GM21423 (cell line): Measurements from ENCODE around the gene TSTD1.
A peak's percentile ranks its signal among the peaks of the same experiment; 100 is the strongest.

Experiments
- ATAC-seq: cut with Tn5 transposase; IDR thresholded peaks from one replicate; pipeline ENCODE4 v1.9.1; 2021; ENCODE audit warnings: mild to moderate bottlenecking, moderate library complexity; ENCODE audit not compliant: unreplicated experiment

The TSTD1 gene, protein sequence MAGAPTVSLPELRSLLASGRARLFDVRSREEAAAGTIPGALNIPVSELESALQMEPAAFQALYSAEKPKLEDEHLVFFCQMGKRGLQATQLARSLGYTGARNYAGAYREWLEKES

DNA sequence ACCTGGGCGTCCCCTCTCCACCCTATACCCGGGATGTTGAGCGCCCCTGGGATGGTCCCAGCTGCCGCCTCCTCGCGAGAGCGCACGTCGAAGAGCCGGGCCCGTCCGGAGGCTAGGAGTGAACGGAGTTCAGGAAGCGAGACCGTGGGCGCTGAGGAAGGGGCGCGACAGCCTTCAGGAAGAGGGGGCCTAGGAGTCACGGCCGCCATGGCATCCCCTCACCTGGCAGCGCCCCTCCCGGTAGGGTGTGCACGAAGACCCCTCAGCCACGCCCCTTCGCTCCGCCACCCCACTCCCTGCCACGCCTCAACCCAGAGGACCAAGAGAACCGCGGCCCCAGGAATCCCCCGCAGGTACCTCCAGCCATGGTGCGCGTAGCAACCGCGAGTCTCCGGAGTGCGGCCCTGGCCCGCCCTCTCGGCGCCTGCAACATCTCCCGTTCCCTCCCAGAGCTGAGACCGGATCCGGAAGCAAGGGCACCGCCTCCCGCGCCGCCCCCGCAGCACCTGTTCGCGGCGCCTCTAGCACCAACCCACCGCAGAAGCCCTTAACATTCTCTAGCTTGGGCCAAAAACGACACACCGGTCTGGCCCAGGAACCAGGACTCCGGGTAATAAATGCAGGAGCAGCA lies at the start of gene TSTD1:
Gene TSTD1 (minus strand): TSS at position 442 of the 631 bp plus-strand sequence. CDS start 75 bp downstream, at position 367.
- ATAC-seq: peak; percentile 88

DNA sequence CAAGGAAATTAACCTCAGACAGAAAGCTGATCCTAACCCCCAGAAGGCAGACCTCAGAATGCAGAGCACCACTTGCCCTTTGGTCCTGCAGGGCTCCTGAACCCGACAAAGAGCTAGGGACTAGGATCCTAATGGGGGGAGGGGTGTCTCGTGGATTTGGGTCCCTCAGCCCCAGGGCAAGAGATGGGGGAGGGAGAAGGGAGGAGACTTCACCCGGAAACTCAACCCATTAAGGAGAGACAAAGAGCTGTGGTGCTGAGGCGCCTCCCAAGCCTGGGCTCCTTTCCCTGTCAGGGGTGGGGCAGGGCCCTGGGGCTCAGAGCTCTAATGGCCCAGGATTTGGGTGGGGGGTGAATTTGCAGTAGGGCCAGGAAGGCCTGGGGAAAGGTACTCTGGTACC lies 47.7 kb upstream of the TSTD1 start:
- ATAC-seq: no peak

DNA sequence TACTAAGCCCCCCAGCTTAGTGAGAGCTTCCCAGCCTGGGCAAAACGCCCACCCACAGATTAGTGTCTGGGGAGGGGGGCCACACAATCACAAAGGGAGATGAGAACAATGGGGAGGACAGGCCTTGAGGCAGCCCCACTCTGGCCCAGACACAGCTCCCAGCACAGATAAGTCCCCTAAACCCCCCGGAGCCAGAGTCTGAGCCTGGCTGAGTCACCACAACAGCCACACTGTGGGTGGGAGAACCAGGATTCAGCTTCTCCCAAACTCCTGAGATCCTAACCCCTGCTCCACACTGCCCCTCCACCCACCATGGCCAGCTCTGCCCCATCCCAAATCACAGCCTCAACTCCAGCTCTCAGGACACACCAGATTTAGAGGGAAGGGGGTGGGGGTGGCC lies 46.4 kb upstream of the TSTD1 start:
- no peak for ATAC-seq

DNA sequence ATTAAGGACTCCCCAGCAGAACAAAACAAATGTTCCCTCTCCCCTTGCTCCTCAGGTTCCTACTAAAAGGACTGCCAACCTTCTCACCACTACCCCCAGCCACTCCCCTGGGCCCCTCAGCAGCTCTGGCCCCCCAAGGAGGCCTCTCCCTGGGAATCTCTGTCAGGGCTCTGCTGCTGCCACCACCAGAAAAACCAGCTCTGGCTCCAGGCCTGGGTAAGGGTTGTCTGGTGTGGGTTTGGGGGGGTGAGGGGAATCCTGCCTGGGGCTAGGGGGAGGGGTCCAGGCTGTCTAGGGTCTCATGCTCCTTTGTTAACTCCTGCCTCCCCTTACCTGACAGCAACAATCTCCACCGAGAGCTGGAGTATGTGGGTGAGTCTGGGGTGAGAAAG lies 45.8 kb upstream of the TSTD1 start:
- no peak for ATAC-seq

DNA sequence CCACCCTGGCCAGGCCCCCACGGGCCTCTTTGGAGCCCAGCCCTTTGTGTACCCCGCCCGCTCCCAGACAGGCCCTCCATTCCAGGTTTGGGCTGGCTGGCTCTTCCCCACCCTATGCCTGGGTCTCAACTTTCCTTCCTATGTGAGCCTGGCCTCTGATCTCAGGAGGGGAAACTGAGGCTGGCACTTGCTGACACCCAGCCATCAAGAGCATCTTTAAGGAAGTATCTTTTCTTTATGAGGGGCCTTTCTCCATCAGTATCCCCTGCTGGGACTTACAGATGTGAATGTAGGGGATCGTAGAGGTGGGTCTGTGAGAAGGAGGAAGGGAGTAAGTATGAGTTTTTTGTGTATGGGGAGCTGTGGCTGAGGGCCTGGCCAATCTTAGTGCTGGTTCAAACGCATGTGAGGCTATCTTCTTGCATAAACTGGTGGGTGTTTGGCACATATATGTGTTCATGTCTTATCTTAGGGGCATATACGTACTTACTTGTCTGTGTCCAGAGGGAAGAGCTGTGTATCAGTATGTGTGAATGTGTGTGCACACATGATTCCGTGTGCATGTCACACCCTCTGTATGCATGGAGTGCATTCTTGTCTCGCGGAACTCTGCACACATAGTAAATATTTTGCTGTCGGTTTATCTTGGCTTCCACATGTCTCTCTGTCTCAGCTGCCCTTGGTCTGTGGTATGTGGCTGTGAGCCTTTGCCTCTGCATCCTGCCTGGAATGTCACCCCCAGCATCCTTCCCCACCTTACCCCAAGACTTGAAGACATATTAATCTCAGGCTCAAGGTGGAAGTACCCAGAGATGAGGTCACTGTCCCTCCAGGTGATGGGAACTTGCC lies 45.2 kb upstream of the TSTD1 start:
- ATAC-seq: no peak

DNA sequence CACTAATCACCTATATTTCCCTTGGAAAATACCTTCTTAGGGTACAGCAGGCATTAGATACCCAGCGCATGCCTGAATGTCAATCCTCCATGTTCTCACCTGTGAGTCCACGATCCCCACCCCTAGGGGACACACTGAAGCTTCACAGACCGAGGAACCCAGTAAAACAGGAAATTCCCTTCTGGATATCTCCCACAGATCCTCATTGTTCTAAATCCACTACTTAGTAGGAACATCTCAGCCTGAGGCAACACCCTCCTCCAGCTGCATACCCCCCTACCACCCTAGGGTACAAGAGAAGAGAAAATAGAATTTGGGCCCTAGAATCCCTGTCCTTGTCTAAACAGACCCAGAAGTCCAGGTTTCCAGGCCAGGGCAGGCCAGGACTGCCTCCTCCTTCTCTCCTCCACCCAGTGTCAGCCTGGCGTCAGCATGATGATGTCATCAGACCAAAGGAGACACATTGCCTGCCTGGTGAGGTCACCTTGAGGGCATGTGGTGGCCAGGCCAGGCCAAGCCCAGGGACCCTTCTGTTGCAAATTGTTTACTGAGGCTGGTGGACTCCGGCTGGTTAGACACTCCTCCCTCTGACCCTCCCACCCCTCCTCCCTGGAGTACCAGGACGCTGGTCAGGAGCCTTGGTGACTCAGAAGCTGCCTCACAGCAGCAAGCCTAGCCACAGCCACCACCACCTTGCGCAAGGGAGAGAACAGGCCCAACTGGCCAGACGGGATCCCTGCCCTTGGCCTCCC lies 44.4 kb upstream of the TSTD1 start:
- ATAC-seq: no peak

DNA sequence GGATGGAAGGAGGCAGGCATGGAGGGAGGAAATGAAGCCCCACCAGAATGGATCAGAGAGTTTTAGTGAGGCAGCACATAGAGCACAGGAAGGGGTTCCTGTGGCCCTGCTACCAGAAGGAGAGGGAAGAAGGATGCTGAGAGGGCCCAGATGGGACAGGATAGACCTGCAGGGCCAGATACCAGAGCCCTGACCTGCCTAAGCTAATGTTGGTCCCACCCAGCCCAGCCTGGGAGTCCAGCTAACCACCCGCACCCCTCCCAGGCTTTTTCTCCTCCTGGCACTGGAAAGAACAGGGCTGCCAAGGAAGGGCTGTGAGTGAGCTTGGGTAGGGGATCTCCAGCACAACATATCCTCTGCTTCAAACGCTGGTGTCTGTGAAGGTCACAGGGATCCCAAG lies 43.7 kb upstream of the TSTD1 start:
- ATAC-seq: no peak

DNA sequence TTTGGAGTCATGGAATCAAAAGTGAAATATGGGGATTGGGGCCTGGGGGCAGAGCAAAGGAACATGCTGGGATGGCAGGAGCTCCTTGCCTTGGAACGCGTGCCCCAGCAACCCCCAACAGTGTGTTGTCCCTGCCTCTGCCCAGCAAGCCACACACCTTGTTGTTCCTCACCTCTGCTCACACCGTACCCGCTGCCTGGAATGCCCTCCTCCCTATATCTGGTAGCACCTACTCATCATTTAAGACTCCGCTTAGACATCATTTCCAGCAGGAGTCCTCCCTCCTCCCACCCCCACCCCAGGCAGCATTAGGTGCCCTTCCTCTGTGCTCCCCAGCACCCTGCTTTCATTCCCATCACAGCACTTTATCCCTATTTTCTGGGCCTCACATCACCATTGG lies 42.8 kb upstream of the TSTD1 start:
- ATAC-seq: no peak

DNA sequence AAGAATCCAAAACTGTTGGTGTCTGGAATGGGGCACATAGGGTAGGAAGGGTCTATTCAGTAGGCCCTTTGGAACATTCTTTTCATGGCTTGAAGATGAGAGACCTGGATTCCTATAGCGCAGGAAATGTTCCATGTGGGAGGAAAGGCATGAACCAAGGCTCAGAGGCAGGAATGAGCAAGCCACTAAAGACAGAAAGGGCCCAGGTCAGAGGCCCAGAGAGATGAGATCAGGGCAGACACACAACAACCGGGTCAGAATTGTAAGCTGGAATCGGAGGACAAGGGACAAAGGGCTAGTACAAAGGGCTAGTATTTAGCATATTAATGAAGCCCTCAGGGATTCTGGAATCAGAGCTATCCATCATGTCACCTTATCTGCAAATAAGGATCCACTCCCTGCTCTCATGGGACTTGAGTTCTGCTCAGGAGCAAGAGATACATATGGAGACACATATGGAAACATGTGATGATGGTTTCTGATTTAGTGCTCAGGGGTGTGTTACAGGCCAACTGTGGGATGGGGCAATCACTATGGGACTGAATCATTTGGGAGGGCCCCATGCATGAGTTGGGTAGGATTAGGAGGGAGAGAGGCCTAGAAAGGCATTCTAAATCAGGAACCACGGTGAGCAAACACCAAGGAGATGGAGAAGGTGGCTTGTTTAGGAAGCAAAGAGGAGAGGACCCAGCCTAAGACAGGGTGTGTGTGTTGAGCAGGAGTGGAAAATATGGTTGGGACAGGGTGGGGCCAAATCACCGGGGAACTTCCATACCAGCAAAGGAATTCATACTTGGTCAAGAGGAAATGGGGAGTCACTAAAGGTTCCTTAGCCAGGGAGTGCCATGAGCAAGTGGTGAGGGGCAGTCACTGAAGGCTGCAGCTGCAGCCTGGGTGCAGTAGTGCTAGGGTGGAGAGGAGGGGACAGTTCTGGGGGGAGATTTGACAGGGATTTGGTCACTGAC lies 42.0 kb upstream of the TSTD1 start:
- no peak for ATAC-seq

DNA sequence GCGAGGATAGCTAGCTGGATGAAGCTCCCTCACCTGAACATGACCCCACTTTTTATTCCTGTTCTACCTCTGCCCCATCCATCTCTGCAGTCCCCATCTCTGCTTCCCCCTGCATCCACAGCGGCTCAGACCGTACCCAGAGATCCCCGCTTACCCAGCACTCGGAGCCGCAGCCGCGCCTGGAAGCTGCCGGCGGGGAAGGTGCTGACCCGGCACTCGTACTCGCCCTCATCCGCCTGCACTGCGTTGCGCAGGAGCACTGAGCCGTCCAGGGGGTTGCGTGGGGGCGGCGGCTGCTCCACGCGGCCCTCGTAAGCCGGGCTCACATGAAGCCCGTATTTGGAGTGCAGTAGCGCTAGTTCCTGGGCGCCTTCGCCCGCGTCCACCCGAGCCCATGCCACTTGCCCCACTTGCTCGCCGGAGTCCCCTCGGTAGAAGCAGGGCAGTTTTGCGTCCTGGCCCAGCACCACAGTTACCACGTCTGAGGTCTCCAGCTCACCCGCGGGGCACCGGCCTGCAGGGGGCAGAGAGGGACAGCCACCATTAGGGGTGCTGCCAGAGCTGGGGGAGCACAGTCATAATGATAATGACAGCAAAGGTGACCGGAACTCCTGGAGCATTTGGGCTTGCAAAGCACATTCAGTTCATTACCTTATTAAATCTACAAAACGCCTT lies 40.8 kb upstream of the TSTD1 start:
- no peak for ATAC-seq

DNA sequence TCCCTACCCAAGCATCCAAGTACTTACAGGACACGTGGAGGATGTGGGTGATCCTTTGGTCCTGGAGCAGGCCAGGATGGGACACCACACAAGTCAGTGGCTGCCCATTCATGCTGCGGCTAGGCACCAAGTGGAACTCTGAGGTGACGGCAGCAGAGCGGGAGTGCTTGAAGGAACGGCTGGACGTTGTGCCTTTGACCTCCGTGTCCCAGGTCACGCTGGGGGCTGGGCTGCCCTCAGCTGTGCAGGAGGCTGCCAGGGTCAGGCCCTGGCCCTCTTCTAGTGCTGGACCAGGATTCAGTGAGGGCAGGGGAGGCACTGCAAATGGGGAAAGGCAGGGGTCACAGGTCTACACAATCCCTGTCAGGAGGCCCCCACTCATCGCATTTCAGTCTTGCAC lies 38.7 kb upstream of the TSTD1 start:
- no peak for ATAC-seq

DNA sequence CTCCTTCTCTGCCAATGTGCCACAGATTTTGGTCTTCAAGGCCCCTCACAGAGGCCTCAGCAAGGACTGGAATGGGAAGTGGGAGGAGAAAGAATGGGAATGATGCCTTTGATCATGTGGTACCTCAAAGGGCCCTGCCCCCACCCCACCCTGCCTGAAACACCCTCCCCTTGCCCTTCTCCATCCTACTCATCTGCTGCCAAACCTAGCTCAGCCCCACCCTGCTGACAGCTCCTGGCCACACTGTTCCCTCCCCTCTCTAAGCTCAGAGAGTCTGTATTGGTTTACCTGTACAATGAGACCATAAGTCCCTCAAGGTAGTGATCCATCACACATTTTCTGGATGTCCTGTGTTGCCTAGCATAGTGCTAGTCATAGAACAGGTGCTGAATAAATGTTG lies 37.6 kb upstream of the TSTD1 start:
- no peak for ATAC-seq

DNA sequence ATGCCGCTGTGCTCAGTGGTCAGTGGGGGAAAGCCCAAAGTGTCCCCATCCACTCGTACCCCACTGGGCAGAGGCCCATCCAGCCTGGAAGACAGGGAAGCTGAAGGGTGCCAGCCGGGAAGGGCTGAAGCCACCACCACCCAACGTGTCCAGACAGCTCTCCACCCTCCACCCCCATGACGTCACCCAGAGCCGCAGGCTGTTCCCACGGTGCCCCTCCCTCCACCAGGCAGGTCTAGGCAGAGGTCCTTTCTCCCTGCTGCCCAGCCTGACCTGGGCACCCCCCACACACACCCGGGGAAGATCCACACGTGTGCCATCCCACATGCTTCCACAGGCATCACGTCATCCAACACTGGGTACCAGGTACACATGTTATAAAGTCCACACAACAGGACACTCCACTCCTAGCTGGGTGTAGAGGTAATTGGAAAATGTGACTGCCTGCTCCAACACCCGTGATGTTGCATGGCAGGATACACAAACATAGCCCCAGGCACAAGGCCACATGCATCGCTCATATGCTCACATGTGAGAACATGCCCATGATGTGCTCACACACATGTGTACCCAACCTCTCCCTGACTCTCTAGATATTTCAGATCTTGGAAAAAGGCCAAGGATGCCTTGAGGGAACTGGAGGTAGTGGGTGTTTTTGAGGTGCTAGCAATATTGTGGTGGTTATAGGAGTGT lies 36.1 kb upstream of the TSTD1 start:
- no peak for ATAC-seq

DNA sequence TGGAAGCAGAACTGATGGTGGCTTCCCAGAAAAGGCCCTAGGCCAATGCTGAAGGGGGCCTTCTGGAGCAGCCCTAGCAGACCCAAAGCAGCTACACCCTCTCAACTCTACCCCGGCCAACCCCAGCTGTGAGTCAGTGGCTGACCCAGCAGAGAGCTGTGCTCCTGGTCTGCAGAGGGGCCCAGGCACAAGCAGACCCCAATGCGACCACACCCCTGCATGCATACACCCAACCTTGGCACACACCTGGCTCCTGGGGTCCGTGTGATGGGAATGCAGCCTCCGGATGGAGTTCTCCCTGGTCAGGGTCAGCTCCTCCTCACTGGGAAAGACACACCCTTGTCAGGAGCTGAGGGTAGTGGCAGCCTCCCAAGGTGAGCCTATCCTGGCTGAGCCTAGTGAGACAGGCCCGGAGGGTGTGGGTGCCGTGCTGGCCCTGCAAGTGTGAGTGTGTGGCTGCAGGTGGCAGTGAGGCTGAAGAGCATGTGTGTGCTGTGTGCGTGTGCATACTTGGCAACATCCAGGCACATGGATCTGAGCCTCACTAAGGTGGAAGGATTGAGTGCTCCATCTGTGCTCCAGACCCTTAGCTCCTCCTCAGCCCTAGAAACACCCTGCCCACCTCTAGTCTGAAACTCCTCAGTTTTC lies 34.8 kb upstream of the TSTD1 start:
- ATAC-seq: no peak

DNA sequence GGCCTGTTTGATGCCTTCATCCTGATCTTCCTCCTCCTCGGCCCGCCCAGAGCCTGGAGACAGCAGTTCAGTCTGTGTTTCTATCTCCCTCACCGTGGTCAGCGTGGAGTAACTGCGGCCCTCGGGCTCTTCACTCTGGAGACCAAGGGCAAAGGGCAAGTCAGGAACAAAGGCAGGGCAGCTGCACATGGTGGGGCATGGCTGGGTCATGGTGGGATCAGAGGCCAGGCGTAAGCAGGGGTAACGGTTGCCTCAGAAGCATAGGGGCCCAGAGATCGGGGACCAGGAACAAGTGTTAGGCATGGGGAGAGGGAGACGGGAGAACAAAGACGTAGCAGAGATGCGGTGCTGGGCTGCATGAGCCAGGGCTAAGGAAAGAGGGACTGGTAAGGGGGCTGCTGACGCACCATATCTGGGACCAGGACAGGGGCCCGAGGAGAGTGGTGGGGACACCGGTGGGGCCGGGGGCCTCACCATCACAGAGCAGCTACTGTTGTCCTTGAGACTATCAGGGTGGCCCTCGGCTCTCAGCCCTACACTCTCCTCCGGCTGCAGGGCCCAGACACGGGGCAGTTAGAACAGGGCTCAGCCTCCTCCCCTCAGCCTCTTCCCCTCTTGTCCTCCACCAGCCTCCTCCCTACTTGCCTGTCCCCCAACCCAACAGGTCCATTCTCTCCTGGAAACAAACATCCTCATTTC lies 34.1 kb upstream of the TSTD1 start:
- ATAC-seq: no peak

DNA sequence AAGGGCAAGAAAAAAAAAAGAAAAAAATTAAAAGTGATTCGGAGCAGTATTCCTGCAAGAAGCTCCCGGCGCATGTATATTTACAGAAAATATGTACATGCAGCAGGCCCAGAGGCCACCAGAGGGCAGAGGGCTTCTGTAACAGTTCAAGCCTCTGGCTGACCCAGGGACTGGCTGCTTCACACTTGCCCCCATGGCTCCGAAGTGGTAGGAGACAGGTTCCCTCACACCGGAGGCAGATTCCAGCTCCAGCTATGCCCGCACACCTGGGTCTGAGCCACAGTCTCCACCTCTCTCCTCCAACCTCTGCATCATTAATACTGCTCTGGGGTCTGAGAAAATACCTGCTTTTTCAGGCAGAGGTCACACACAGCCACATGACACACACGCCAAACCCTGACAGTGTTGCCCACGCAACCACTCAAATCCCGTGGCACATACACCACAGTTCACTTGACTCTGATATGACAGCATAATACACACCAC lies 33.2 kb upstream of the TSTD1 start:
- no peak for ATAC-seq

DNA sequence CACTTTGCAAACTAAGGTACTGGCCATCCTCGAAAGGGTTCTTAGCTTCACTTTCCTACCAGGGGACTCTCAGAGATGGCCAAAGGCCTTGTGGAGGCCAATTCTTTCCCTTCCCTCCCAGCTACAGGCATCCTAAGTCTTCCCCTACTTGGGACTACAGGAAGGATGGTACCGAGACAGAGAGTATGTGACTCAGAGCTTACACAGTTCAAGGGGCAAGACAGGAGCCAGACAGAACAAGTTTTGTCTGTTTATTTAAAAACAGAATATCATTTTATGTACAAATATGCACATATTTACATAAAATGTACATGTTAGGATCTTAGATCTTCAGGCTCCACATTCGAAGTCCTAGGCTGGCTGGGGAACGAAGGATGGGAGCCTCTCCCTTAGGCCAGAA lies 32.0 kb upstream of the TSTD1 start:
- ATAC-seq: no peak

DNA sequence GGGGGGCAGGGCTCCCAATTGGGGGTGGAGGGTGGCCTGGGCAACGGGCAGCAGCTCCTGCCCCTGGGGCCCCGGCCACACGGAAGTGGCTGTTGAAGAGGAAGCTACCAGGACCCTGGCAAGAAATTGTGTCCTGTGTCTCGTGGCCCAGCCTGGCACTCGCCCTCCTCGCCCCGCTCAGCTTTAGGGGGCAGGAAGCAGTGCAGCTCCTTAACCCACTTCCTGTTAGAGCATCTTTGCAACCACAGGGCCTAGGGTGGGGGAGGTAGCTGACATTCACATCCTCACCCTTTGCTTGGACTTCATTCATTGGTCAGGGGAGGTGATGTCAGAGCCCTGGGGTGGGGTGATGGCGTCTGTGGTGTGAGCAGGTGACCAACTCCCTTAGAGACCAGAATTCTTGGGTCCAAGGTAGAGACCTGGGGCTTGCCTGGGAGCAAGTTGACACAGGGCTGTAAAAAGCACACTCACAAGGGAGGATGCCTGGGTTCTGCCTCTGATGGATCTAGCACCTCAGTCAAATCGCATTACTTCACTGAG lies 31.0 kb upstream of the TSTD1 start, which contains the start of gene ARHGAP30:
Gene ARHGAP30 (minus strand): TSS at position 161 of the 540 bp plus-strand sequence. CDS start 267 bp downstream, outside the sequence.
- ATAC-seq: peak; percentile 80
